HepG2 (cell line): ENCODE results near the gene ZBTB21. TPM values are rescaled to one million over a fixed set of nuclear protein-coding genes. Genes with fewer than 3 reads are reported as not detected.
A peak's percentile ranks its signal among the peaks of the same experiment; 100 is the strongest.

Source experiments
- ATAC-seq: fragments of 200-7000 bp; cut with Tn5 transposase; 3 replicates; pipeline ENCODE4 v1.9.1; 2020; ENCODE audit warnings: mild to moderate bottlenecking, moderate library complexity
- BruUV-seq: library from RNA; stranded (reverse); fragments of 400-500 nt; replicated peaks from 2 replicates; lab custom pipeline; 2021; lab: Mats Ljungman, UMichigan
- CTCF ChIA-PET: fragments of 300-600 bp; formaldehyde crosslinking; extraction: SDS; loops from one replicate; lab custom pipeline; 2021; ENCODE audit warnings: low total read pairs, inconsistent platforms, low intra/inter-chr PET ratio; lab: Yijun Ruan, JAX
- POLR2A ChIA-PET: fragments of 350-600 bp; sonication (Branson Sonifier 250); formaldehyde crosslinking; loops from one replicate; lab custom pipeline; 2020; ENCODE audit warnings: antibody characterized with exemption, inconsistent platforms; lab: Yijun Ruan, JAX
- DNase-seq: peaks from one replicate; pipeline ENCODE4 v3.0.0-alpha.2; 2015; ENCODE audit warnings: low spot score
- FAIRE-seq: peaks from 3 replicates; lab custom pipeline; 2011; peaks lifted over from hg19 to GRCh38; lab: Jason Lieb, UNC
- H2AFZ ChIP-seq: one replicate; pipeline ENCODE4 v1.6.1; 2011; ENCODE audit warnings: low read length, inconsistent platforms
- H3K27ac ChIP-seq: fragments of 300-600 bp; 3 replicates; pipeline ENCODE4 v1.8.0; 2011; ENCODE audit warnings: mixed run types, mild to moderate bottlenecking, mixed read lengths, low read length, inconsistent platforms; ENCODE audit not compliant: insufficient read depth; ENCODE audit errors: extremely low read length
- H3K27me3 ChIP-seq, 2 experiments: fragments of 200-600 bp in 1 of 2; 2 replicates in 1 of 2; 3 replicates in 1 of 2; pipeline versions ENCODE4 v1.6.0 to v1.8.0; 2011; ENCODE audit warnings: low read length in 2 of 2, mild to moderate bottlenecking in 2 of 2, moderate library complexity in 2 of 2, inconsistent platforms in 1 of 2; ENCODE audit not compliant: insufficient read depth in 2 of 2, control insufficient read depth in 1 of 2
- H3K36me3 ChIP-seq, 2 experiments: fragments of 200-600 bp in 1 of 2; replicated peaks in 1 of 2; 2 replicates in 1 of 2; 3 replicates in 1 of 2; pipeline versions ENCODE4 v1.5.1 to v1.8.0; 2011; ENCODE audit warnings: low read length in 2 of 2, inconsistent platforms in 1 of 2; ENCODE audit not compliant: insufficient read depth in 2 of 2, control insufficient read depth in 1 of 2
- H3K4me1 ChIP-seq: 2 replicates; pipeline ENCODE4 v1.5.1; 2012; ENCODE audit warnings: low read length, inconsistent platforms; ENCODE audit not compliant: insufficient read depth
- H3K4me2 ChIP-seq: 2 replicates; pipeline ENCODE4 v1.6.0; 2011; ENCODE audit warnings: low read depth, low read length, inconsistent platforms
- H3K4me3 ChIP-seq, 3 experiments: fragments of 200-600 bp in 1 of 3; sonication (generic), shearing (Covaris generic) in 1 of 3; replicated peaks in 1 of 3; 2 replicates each; pipeline ENCODE4 v1.5.1; 2011 to 2016; ENCODE audit warnings: low read length in 3 of 3, inconsistent platforms in 2 of 3, low read depth in 2 of 3, mild to moderate bottlenecking in 2 of 3, control low read depth in 1 of 3, mixed read lengths in 1 of 3; ENCODE audit not compliant: insufficient read depth in 1 of 3
- H3K79me2 ChIP-seq: one replicate; pipeline ENCODE4 v1.6.1; 2011; ENCODE audit warnings: low read length, inconsistent platforms; ENCODE audit not compliant: insufficient read depth
- H3K9ac ChIP-seq: 2 replicates; pipeline ENCODE4 v1.6.0; 2011; ENCODE audit warnings: mild to moderate bottlenecking, low read depth, low read length, inconsistent platforms; ENCODE audit not compliant: insufficient read depth
- H3K9me3 ChIP-seq: 2 replicates; pipeline ENCODE4 v1.5.1; 2012; ENCODE audit warnings: mild to moderate bottlenecking, low read length
- H4K20me1 ChIP-seq: 2 replicates; pipeline ENCODE4 v1.6.0; 2011; ENCODE audit warnings: inconsistent platforms, mild to moderate bottlenecking, low read length, moderate library complexity; ENCODE audit not compliant: insufficient read depth
- ISL2 ChIP-seq: sonication (generic); formaldehyde crosslinking; IDR thresholded peaks from 2 replicates; pipeline ENCODE4 v1.5.0; 2020; ENCODE audit warnings: missing genetic modification reagents
- PPARG ChIP-seq: conservative IDR thresholded peaks from 2 replicates; pipeline ENCODE4 v1.6.1; 2016; ENCODE audit warnings: missing biosample characterization, missing genetic modification reagents
- RBM39 ChIP-seq: fragments of 200-400 bp; formaldehyde crosslinking; IDR thresholded peaks from one replicate; pipeline ENCODE4 v1.6.1; 2018; ENCODE audit warnings: antibody characterized with exemption, mild to moderate bottlenecking, low read depth, low read length; ENCODE audit not compliant: poor library complexity, severe bottlenecking
- ZNF264 ChIP-seq: sonication (generic); formaldehyde crosslinking; IDR thresholded peaks from 2 replicates; pipeline ENCODE4 v1.4.0; 2020; ENCODE audit warnings: missing genetic modification reagents
- ZNF891 ChIP-seq: sonication (generic); formaldehyde crosslinking; IDR thresholded peaks from 2 replicates; pipeline ENCODE4 v1.5.0; 2020; ENCODE audit warnings: mild to moderate bottlenecking, missing genetic modification reagents
- WGBS: methylation state at CpG from one replicate; pipeline ENCODE4 v1.1.6; 2017; ENCODE audit warnings: low lambda C conversion rate; 5-methylcytosine and 5-hydroxymethylcytosine counted together
- in situ Hi-C: cut with HindIII; loops from 2 replicates; pipeline ENCODE4 v1.10.0; 2017; ENCODE audit warnings: low pct_unique_long_range_greater_than_20kb; ENCODE audit not compliant: extremely low pct_ligation_motif_present
- intact Hi-C: fragments of 100-400 bp; cut with micrococcal nuclease; formaldehyde crosslinking; loops from one replicate; pipeline ENCODE4 v1.10.0; 2022; ENCODE audit not compliant: unreplicated experiment
- polyA plus RNA-seq, 8 experiments: library from polyadenylated mRNA; depleted of rRNA in 3 of 8; stranded (reverse) in 7 of 8; unstranded in 1 of 8; fragments of >200 nt; fragmentation: Illumina TruSeq in 4 of 8; extraction: Trizol in 4 of 8; gene quantifications; 2 replicates each; pipeline versions ENCODE4 v1.2.1 to v1.2.3, GENCODE V29; 2011 to 2016; ENCODE audit warnings: low read depth in 4 of 8, missing spikeins in 1 of 8, mixed read lengths in 1 of 8; ENCODE audit not compliant: insufficient read depth in 1 of 8
- total RNA-seq, 5 experiments: library from RNA; depleted of rRNA; stranded (reverse); fragments of >200 nt; fragmentation: Illumina TruSeq; extraction: Trizol; gene quantifications; 2 replicates each; pipeline ENCODE4 v1.2.3, GENCODE V29; 2016; ENCODE audit warnings: low read depth in 1 of 5
- TF ChIP-seq, protein P1 (sequence below): fragments of 450-650 bp; IDR thresholded peaks from 2 replicates; pipeline ENCODE4 v1.6.1; 2016
- TF ChIP-seq, protein P2 (sequence below): sonication (generic); formaldehyde crosslinking; IDR thresholded peaks from 2 replicates; pipeline ENCODE4 v1.5.0; 2020; ENCODE audit warnings: missing genetic modification reagents
- TF ChIP-seq, protein P3 (sequence below): sonication (generic); formaldehyde crosslinking; IDR thresholded peaks from 2 replicates; pipeline ENCODE4 v1.4.0; 2020; ENCODE audit warnings: missing genetic modification reagents
- TF ChIP-seq, protein P4 (sequence below): sonication (generic); formaldehyde crosslinking; IDR thresholded peaks from 2 replicates; pipeline ENCODE4 v1.5.1; 2020; ENCODE audit warnings: missing genetic modification reagents, mild to moderate bottlenecking, borderline replicate concordance

The ZBTB21 gene
- total and polyA plus RNA-seq, 2 of the 13 experiments (the other 11 are each of a cell fraction or from before 2014, with no cell fraction given): 4.5 to 6.1 TPM

DNA sequence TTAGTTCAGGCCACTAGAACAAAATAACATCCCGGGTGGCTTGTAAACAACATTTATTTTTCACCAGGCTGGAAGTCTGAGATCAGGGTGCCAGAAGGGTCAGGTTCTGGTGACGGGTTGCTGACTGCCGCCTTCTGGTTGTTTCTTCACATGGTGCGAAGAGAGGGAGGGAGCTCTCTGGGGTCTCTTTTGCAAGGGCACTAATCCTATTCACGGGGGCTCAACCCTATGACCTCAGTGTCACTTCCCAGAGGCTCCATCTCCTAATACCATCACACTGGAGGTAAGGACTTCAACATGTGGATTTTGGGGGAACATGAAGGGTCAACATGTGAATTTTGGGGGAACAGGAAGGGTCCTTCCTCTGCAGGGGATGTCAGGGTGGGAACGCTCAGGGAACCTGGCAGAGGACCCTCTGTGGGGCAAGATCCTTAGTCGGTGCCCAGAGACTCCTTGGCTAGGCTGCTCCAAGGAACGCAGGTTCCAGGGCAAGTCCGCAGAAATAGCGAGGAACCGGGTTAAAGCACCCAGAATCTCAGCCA, 47.7 kb downstream of the ZBTB21 start:
- 52% methylated on average over 10 of the region's 11 CpGs for WGBS
- ATAC-seq (no peak), FAIRE-seq (no peak), DNase-seq (no peak)
- H3K36me3 ChIP-seq: no peaks in the 10 kb centered on the region
- H3K79me2 ChIP-seq: no peaks in the 10 kb centered on the region
- no peak overlapping the region for H3K9ac ChIP-seq
- H3K4me2 ChIP-seq: peak overlapping the region; percentile 46
- H3K9me3 ChIP-seq: no peaks in the 10 kb centered on the region
- intact Hi-C loops (no loop called here), in situ Hi-C loops (no loop called here)
- H3K4me3 ChIP-seq: no peak overlapping the region
- no peaks in the 10 kb centered on the region for H4K20me1 ChIP-seq
- CTCF ChIA-PET: no interaction called here
- H2AFZ ChIP-seq: no peak overlapping the region
- POLR2A ChIA-PET: no interaction called here
- H3K27ac ChIP-seq: no peak overlapping the region
- peaks cover 4 to 32% of the 10 kb centered on the region in 2 experiments; a peak in 4 of 5 replicates for H3K27me3 ChIP-seq
- BruUV-seq: no TSS peak
- TF ChIP-seq ZNF264 (CRISPR knock-in tag) (peak; percentile 85; the same call in 1 of the 2 replicates), PPARG (CRISPR knock-in tag) (no peak), ISL2 (CRISPR knock-in tag) (no peak), RBM39 (no peak)
- TF ChIP-seq, protein P1, sequence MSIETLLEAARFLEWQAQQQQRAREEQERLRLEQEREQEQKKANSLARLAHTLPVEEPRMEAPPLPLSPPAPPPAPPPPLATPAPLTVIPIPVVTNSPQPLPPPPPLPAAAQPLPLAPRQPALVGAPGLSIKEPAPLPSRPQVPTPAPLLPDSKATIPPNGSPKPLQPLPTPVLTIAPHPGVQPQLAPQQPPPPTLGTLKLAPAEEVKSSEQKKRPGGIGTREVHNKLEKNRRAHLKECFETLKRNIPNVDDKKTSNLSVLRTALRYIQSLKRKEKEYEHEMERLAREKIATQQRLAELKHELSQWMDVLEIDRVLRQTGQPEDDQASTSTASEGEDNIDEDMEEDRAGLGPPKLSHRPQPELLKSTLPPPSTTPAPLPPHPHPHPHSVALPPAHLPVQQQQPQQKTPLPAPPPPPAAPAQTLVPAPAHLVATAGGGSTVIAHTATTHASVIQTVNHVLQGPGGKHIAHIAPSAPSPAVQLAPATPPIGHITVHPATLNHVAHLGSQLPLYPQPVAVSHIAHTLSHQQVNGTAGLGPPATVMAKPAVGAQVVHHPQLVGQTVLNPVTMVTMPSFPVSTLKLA: peak; percentile 76
- H3K4me1 ChIP-seq: peaks cover 56% of the 10 kb centered on the region

DNA sequence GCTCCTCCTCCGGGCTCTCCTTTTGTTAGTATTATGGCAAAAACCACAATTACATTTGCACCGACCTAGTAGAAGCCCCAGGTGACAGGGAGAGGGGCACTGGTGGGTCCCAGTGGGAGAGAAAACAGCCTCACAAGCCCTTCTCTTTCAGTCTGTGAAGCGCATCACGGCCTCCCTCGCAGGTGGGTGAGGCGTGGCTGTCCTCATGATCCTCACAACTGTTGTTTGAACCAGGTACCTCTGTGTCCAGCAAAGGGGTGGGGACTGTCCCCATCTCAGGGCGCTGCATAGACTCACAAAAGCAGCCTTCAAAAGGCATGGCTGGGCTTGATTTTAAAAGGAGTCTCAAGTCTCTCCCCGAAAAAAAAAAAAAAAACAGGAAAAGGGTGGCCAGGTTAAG, 48.4 kb downstream of the ZBTB21 start:
- Histone ChIP-seq H3K79me2 (no peaks in the 10 kb centered on the region), H3K9me3 (no peaks in the 10 kb centered on the region), H4K20me1 (no peaks in the 10 kb centered on the region), H3K4me3 (peak overlapping the region in 1 of 3 experiments; percentile 5; a peak in 1 of 6 replicates), H3K36me3 (no peaks in the 10 kb centered on the region), H3K27ac (no peak overlapping the region), H3K27me3 (peaks cover 2 to 32% of the 10 kb centered on the region in 2 experiments; a peak in 4 of 5 replicates), H3K9ac (no peak overlapping the region), H3K4me1 (peaks cover 63% of the 10 kb centered on the region), H2AFZ (no peak overlapping the region), H3K4me2 (peak overlapping the region; percentile 46)
- no peak for DNase-seq
- WGBS: 29% methylated on average over 6 of the region's 8 CpGs
- POLR2A ChIA-PET: interaction anchor here (1.0 to 2.5 kb wide), 2 partner anchors 12 to 84 kb away, joined by 3 to 6 read pairs; no protein-coding TSS in a partner anchor
- no TSS peak for BruUV-seq
- in situ Hi-C loops (no loop called here), intact Hi-C loops (loop anchor here (2.0 kb wide), 1 partner anchor 13 kb away; no protein-coding TSS in a partner anchor)
- no peak for ATAC-seq
- FAIRE-seq: no peak
- CTCF ChIA-PET: no interaction called here
- TF ChIP-seq, protein P2, sequence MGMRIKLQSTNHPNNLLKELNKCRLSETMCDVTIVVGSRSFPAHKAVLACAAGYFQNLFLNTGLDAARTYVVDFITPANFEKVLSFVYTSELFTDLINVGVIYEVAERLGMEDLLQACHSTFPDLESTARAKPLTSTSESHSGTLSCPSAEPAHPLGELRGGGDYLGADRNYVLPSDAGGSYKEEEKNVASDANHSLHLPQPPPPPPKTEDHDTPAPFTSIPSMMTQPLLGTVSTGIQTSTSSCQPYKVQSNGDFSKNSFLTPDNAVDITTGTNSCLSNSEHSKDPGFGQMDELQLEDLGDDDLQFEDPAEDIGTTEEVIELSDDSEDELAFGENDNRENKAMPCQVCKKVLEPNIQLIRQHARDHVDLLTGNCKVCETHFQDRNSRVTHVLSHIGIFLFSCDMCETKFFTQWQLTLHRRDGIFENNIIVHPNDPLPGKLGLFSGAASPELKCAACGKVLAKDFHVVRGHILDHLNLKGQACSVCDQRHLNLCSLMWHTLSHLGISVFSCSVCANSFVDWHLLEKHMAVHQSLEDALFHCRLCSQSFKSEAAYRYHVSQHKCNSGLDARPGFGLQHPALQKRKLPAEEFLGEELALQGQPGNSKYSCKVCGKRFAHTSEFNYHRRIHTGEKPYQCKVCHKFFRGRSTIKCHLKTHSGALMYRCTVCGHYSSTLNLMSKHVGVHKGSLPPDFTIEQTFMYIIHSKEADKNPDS (CRISPR knock-in tag): no peak
- TF ChIP-seq, protein P3, sequence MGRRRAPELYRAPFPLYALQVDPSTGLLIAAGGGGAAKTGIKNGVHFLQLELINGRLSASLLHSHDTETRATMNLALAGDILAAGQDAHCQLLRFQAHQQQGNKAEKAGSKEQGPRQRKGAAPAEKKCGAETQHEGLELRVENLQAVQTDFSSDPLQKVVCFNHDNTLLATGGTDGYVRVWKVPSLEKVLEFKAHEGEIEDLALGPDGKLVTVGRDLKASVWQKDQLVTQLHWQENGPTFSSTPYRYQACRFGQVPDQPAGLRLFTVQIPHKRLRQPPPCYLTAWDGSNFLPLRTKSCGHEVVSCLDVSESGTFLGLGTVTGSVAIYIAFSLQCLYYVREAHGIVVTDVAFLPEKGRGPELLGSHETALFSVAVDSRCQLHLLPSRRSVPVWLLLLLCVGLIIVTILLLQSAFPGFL (CRISPR knock-in tag): no peak
- TF ChIP-seq ZNF891 (CRISPR knock-in tag): no peak
- TF ChIP-seq, protein P4, sequence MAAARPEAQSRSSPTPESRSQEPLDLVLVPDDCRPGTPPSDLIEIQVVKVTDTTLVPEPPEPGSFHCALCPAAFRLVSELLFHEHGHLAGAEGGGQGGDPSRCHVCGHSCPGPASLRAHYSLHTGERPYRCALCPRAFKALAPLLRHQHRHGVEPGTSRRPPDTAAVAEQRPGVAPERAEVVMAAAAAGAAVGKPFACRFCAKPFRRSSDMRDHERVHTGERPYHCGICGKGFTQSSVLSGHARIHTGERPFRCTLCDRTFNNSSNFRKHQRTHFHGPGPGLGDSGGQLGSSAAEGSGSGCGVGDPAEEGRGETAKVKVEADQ (CRISPR knock-in tag): no peak
